ENCODE measurements around the gene CNDP2.

The CNDP2 gene

GRCh38 chr18:74495581-74496507, at the start of gene CNDP2:
Gene CNDP2 (plus strand): TSS chr18:74496363. CDS start chr18:74499974, 3,611 bp downstream.
- peak; percentile 98 for DNase-seq (ENCODE audit: low spot score)

DNA sequence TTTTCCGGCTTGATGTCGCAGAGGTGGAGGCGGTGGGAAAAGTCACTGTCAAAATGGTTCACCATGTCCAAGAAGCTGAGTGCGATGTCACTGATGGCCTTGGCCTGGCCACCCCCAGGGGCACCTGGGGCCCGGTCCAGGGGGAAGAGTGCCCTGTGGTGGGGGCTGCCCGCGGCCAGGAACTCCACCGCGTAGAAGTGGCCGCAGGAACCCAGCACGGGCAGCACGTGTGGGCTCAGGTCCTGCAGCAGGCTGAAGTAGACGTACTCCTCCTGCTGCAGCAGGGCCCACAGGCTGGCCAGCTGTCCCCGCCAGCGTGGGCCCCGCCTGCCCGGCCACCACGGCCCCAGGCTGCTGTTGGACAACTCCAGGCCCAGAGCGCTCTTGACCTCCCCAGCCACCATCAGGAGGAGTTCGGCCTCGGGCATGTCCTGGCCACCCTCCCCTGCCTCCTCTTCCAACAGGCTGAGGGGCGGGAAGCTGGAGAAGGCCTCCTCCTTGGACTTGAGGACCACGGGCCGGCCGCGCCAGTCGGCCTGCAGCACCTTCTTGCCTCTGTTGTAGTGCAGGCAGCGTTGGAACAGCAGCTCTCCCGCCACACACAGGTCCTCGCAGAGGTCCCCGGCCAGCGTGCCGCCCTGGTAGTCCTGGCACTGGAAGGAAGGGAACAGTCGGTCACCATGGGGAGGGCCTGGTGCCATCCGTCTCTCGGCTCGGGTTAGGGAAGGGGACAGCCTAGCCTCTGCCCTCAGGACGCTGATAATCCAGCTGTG, 49.3 kb upstream of the CNDP2 start:
- no peak for DNase-seq (ENCODE audit: low spot score)

DNA sequence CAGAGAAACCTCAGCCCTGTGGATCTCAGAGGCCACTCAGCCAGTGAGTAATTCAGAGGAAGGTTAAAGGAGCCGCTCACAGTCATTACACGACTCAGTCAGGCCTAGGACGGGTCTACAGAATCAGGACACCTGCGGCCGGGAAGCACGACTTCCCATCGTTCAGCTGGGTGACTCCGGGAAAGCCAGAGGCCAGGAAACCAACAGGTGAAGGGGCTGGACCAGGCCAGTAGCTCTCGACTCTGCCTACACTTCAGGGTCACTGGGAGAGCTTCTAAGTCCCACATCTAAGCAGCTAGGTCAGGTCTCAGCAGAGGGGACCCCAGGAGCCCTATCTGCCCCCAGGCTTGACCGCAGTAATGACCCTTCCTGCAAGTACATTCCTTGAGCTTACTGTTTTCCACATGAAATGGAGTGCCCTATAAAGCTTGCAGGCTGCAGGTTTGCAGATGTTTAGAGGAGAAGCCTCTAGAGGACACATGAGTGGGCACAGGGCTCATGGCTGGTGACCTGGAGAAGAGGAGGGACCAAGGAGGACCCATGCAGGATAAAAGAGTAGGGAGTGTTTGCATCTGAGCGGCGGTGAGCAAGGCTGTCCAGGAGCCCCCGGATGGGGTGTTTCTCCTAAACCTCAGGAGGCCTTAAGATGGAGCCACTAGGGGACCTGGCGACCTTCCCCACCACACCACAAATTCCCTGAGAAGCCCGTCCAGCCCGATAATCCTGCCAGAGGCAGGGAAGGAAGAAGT, 48.6 kb upstream of the CNDP2 start:
- DNase-seq (ENCODE audit: low spot score): no peak

DNA sequence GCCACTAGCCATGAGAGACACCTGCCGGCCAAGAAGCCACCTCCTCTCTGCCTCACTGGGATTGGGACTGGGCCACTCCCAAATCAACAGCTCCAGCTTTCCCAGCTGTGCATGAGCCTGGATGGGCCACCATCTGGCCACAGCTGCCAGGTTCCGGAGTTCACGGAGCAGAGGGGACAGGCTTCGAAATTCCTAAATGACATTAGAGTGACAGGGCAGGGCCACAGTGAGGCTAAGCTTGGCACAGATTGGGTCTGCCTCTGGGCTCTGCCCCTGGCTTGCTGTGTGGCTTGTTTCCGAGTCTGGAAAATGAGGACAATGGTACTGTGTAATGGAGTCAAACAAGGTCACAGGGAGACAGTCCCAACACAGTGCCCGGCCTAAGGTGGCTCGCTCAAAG, 45.5 kb upstream of the CNDP2 start:
- no peak for DNase-seq (ENCODE audit: low spot score)

- no peak for DNase-seq (ENCODE audit: low spot score)
These were observed 45.0 kb upstream of the CNDP2 start for GRCh38 chr18:74451148-74451547.

GRCh38 chr18:74453016-74453566, 43.1 kb upstream of the CNDP2 start:
- DNase-seq (ENCODE audit: low spot score): no peak

- DNase-seq (ENCODE audit: low spot score): no peak
These were observed 42.4 kb upstream of the CNDP2 start for GRCh38 chr18:74453642-74454198.

GRCh38 chr18:74454279-74454751, 41.8 kb upstream of the CNDP2 start:
- DNase-seq (ENCODE audit: low spot score): no peak

DNA sequence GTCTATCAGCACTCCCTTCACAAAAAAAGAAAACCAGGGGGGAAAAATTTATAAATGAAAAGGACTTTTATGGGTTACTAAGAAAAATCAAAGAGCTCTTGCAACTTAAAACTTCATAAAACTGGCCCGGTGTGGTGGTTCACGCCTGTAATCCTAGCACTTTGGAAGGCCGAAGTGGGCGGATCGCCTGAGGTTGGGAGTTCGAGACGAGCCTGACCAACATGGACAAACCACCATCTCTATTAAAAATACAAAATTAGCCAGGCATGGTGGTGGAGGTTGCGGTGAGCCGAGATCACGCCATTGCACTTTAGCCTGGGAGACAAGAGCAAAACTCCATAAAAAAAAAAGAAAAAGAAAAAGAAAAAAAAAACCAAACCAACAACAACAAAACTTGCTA, 40.8 kb upstream of the CNDP2 start:
- DNase-seq (ENCODE audit: low spot score): no peak

- no peak for DNase-seq (ENCODE audit: low spot score)
These were observed 40.2 kb upstream of the CNDP2 start for GRCh38 chr18:74456017-74456348.

GRCh38 chr18:74456349-74457042, 39.7 kb upstream of the CNDP2 start:
- no peak for DNase-seq (ENCODE audit: low spot score)

DNA sequence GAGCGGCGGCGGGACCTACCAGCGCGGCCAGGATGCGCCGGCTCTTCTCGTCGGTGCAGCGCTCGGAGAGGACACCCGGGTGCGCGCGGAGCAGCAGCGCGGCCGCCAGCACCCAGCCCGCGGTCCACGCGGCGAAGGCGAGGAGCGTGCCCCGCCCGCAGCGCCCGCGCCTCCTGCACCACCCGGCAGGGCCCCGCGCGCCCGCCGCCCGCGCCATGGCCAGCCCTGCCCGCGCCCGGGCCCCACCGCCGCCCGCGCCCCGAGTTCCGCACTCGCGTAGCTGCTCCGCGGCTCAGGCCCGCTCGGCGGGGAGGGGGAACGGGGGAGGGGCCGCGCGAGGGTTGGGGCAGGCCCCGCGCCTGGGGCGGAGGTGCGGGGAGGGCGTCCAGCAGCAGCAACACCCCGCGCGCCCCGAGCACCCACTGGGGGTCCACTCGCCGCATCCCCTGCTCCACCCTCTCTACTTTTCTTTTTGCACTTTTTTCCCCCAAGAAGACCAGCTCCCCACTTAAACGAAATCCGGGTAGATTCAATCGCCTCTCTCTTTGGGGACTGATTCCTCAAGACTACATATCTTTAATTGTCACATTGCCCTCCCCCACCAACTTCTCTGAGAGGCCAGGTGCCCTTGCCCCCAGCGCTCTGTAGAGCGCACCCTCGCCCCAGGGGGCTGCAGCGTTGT, 39.0 kb upstream of the CNDP2 start, which contains the start of gene DIPK1C:
TSS of gene DIPK1C (minus strand) at position 266 of the 682 bp plus-strand sequence. CDS start at position 217, 49 bp downstream.
- DNase-seq (ENCODE audit: low spot score): no peak

DNA sequence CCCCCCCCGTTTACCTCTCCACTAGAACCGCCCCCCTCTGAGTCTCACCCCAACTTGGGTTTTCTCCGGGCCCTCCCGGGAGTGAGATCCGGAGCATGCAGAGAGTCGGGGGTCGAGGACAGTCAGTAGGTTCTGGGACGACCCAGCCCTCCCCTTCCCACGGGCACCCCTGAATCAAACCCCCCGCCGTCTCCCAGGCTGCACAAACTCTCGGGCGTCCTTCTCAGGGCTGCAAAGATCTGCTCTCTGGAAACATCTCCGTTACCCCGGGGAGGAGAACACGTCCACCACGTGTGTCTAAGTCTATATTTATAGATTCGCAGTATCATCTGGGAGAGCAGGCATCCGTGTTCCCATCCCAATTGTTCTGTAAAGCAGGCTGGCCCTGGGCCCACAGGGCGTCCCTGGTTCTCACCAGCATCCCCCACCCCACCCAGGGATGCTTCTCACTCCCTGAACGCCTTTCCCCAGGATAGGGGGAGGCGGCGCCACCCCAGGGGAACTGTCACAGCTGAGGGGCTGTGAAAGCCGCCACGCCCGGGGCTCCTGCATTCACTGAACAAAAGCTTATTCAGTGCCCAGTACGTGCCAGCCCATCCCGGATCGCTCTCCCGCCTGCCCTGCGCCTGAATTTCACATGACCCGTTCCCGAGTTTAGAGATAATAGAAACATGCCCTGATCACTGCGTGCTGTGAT, 38.3 kb upstream of the CNDP2 start:
- DNase-seq (ENCODE audit: low spot score): no peak

- no peak for DNase-seq (ENCODE audit: low spot score)
These were observed 36.3 kb upstream of the CNDP2 start for GRCh38 chr18:74459889-74460288.

- DNase-seq (ENCODE audit: low spot score): no peak
These were observed 35.3 kb upstream of the CNDP2 start for GRCh38 chr18:74460825-74461224.

DNA sequence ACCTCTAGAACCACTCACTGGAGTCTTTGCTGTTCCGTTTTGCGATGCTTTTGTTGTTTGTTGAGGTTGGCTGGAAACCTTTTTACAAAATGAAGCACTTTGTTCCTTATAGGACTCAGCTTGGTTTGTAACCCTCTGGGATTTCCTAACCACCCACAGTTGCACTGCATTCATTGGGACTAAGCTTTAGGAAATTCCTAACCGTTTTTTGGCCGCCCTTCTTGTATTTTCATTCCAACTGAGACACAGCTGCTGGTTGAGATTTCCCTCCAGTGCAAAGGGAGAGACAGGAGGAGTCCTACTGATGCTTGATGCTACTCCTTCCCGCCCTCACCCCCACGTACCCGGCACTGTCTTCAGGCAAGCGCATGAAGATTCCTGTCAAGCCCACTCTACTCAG, 32.9 kb upstream of the CNDP2 start:
- no peak for DNase-seq (ENCODE audit: low spot score)

- no peak for DNase-seq (ENCODE audit: low spot score)
These were observed 32.2 kb upstream of the CNDP2 start for GRCh38 chr18:74463983-74464382.

DNA sequence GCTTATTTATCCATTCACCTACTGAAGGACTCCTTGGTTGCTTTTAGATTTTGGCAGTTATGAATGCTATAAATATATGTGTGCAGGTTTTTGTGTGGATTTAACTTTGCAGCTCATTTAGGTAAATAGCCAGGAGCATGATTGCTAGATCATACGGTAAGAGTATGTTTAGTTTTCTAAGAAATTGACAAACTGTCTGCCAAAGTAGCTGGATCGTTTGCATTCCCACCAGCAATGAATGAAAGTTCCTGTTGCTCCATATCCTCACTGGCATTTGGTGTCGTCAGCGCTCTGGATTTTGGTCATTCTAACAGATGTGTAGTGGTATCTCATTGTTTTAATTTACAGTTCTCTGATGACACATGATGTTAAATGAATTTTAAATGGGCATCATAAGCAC, 30.4 kb upstream of the CNDP2 start:
- no peak for DNase-seq (ENCODE audit: low spot score)

GRCh38 chr18:74468547-74469061, 27.6 kb upstream of the CNDP2 start:
- DNase-seq (ENCODE audit: low spot score): no peak

DNA sequence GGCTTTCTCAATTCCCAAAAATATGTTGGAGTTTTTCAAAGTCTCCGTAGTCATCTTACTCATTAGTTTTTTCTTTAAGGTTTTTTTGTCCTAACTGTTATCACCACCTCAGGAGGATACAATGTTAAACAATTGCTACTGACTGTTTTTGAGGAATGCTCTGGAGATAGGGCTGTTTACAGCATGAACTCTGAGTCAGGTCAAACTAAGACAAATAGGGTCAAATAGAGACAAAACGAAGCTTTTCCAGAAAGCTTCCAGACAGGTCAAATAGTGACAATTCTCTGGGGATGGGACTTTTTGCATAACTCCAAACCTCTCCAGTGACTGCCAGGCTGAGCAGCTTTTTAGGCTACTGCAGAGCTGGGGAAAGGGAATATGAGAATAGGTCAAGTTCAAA, 23.9 kb upstream of the CNDP2 start:
- no peak for DNase-seq (ENCODE audit: low spot score)

Data from CD4-positive, alpha-beta T cell treated with Interleukin-2 at 100 ng/mL for 4 hours (primary cell).